Heart left ventricle (tissue), 16 donors: Measurements from ENCODE around the gene GCA. TPM values are rescaled to one million over a fixed set of nuclear protein-coding genes. Genes with fewer than 3 reads are reported as not detected.

ENCODE experiments used
- ATAC-seq, 4 donors: fragments of 200-7000 bp; cut with Tn5 transposase; one replicate each; pipeline ENCODE4 v1.9.1; 2020 to 2022; ENCODE audit warnings: moderate library complexity in 4 of 4, mild to moderate bottlenecking in 3 of 4, moderate number of reproducible peaks in 1 of 4
- DNase-seq, 5 donors: peaks; one replicate each; pipeline ENCODE4 v3.0.0-alpha.2; 2020
- H3K27ac ChIP-seq, 12 donors: fragments of 200-600 bp; sonication (generic) in 4 of 12; one replicate each; pipeline versions ENCODE4 v1.5.0 to v1.8.0; 2016 to 2022; ENCODE audit warnings: mild to moderate bottlenecking in 2 of 12
- H3K27me3 ChIP-seq, 9 donors: fragments of 200-600 bp; sonication (generic) in 2 of 9; one replicate each; pipeline versions ENCODE4 v1.5.1 to v1.8.0; 2016 to 2022; ENCODE audit warnings: mild to moderate bottlenecking in 3 of 9
- H3K36me3 ChIP-seq, 9 donors: fragments of 200-600 bp; sonication (generic) in 2 of 9; one replicate each; pipeline versions ENCODE4 v1.5.0 to v1.8.0; 2018 to 2022; ENCODE audit warnings: mild to moderate bottlenecking in 2 of 9
- H3K4me1 ChIP-seq, 12 donors: fragments of 200-600 bp; sonication (generic) in 4 of 12; one replicate each; pipeline versions ENCODE4 v1.5.0 to v1.8.0; 2016 to 2022; ENCODE audit warnings: mild to moderate bottlenecking in 3 of 12
- H3K4me3 ChIP-seq, 12 donors: fragments of 200-600 bp; sonication (generic) in 4 of 12; one replicate each; pipeline versions ENCODE4 v1.5.0 to v1.8.0; 2017 to 2022; ENCODE audit warnings: mild to moderate bottlenecking in 9 of 12, moderate library complexity in 4 of 12
- H3K9me3 ChIP-seq, 12 donors: fragments of 200-600 bp; sonication (generic) in 4 of 12; one replicate each; pipeline versions ENCODE4 v1.5.0 to v1.8.0; 2016 to 2022; ENCODE audit warnings: mild to moderate bottlenecking in 1 of 12
- CTCF ChIP-seq, 12 donors: fragments of 200-600 bp; sonication (generic) in 4 of 12; IDR thresholded peaks; one replicate each; pipeline versions ENCODE4 v1.5.0 to v1.8.0; 2018 to 2022; ENCODE audit warnings: antibody characterized with exemption in 12 of 12, mild to moderate bottlenecking in 5 of 12
- POLR2A ChIP-seq, 2 donors: fragments of 450-650 bp; IDR thresholded peaks; one replicate each; pipeline ENCODE4 v1.6.1; 2017; ENCODE audit warnings: antibody characterized with exemption in 2 of 2, mild to moderate bottlenecking in 2 of 2, moderate library complexity in 2 of 2
- WGBS, 4 donors: extraction: QIAGEN DNeasy Blood & Tissue Kit in 2 of 4; methylation state at CpG; one replicate each; pipeline versions ENCODE4 v1.1.5 to v1.1.7; 2013 to 2018; 5-methylcytosine and 5-hydroxymethylcytosine counted together
- intact Hi-C, 10 donors: fragments of 100-400 bp; cut with DNase I; formaldehyde crosslinking; loops; one replicate each; pipeline versions ENCODE4 v1.11.1 to v1.14.2; 2022
- polyA plus RNA-seq, 2 donors: library from polyadenylated mRNA; stranded (reverse); fragments of 200-250 nt; gene quantifications; one replicate each; pipeline ENCODE4 v1.2.3, GENCODE V29; 2013
- total RNA-seq, 9 donors: library from RNA; depleted of rRNA in 2 of 9; stranded (reverse); fragments of >200 nt in 2 of 9; fragmentation: NEBNext Ultra II Directional in 3 of 9; extraction: Animal tissue kit (Norgen Biotek cat#: 25700) in 3 of 9; gene quantifications; one replicate each; pipeline versions ENCODE4 v1.1.0 to v1.2.4, GENCODE V29; 2016 to 2023
- donor health status: ischemic (EF 13 %, LVEDD 7.1; RV severe dilation, severe dysfunction).
- donor health status: healthy with polysubstance abuse.
- donor health status: DM: no; HTN: yes; CAD: no.
- donor health status: DM: no; HTN: no; CAD: no.
- donor health status: ischemic (EF 25% LVEDD 6.9; RV normal size, moderate dysfunction).
- donor health status: ischemic (EF 25% LVEDD 5.7; RV mildly dilated, moderate dysfunction).
- donor health status: healthy.
- donor health status: DM: yes; HTN: yes; CAD: no.
- donor health status: ischemic (EF 35%, LVEDD 5.7; RV mildly dilated, moderate dysfunction).
- donor health status: nonischemic (EF 11% LVEDD 7.7; RV severe dilation, severe dysfunction).
- donor health status: DM: yes; HTN: yes; CAD: no.
- donor health status: PGD.
- donor health status: ischemic (EF 29% LVEDD 5.4; RV normal size, mild dysfunction).
- donor health status: nonischemic (EF 23%, LVEDD 6.1; RV moderate dilation, normal function).

GCA gene
- total and polyA plus RNA-seq, 11 donors = 3.0 to 20.3 (median 6.4) TPM

- intact Hi-C loops = loop anchor here in 1 of 10 donors (2.0 kb wide), 1 partner anchor 24 kb away; the partner anchor contains the start of gene IFIH1
- H3K4me3 ChIP-seq = peak overlapping the region in 1 of 12 donors; percentile 73
- 51 to 69% (median 62%) methylated on average over 2 of the region's 2 CpGs for WGBS, 4 donors
- DNase-seq = no peak
- H3K36me3 ChIP-seq = no peaks in the 10 kb centered on the region
- H3K4me1 ChIP-seq = peaks cover 0 to 18% (median 4%) of the 10 kb centered on the region in 12 donors
- ATAC-seq = no peak
- TF ChIP-seq CTCF (IDR thresholded peaks at IDR 0.05) (no peak), POLR2A (IDR thresholded peaks at IDR 0.05) (no peak)
- H3K27ac ChIP-seq = peak overlapping the region in 1 of 12 donors; percentile 89
- H3K9me3 ChIP-seq = no peaks in the 10 kb centered on the region
- no peaks in the 10 kb centered on the region for H3K27me3 ChIP-seq
These were observed 1.1 kb upstream of the GCA start for GRCh38 chr2:162342841-162343240.

- TF ChIP-seq POLR2A (IDR thresholded peaks at IDR 0.05) = no peak
- TF ChIP-seq CTCF (IDR thresholded peaks at IDR 0.05) = no peak
- ATAC-seq (no peak), DNase-seq (no peak)
- 54 to 72% (median 56%) methylated on average over 4 of the region's 4 CpGs for WGBS, 4 donors
- intact Hi-C loops = loop anchor here in 1 of 10 donors (2.0 kb wide), 1 partner anchor 25 kb away; the partner anchor contains the start of gene IFIH1
- no peaks in the 10 kb centered on the region for H3K27me3 ChIP-seq
- H3K9me3 ChIP-seq = no peaks in the 10 kb centered on the region
- H3K36me3 ChIP-seq = peaks cover 0 to 5% (median 0%) of the 10 kb centered on the region in 9 donors
- H3K4me1 ChIP-seq = peaks cover 0 to 18% (median 4%) of the 10 kb centered on the region in 12 donors
- H3K4me3 ChIP-seq = peak overlapping the region; percentile 57 to 87 (median 78)
- peak overlapping the region in 2 of 12 donors; percentile 29 to 89 for H3K27ac ChIP-seq
These were observed 474 bp upstream of the GCA start for GRCh38 chr2:162343492-162343823.

- peak overlapping the region; percentile 57 to 87 (median 78) for H3K4me3 ChIP-seq
- H3K9me3 ChIP-seq = no peaks in the 10 kb centered on the region
- H3K4me1 ChIP-seq = peaks cover 0 to 18% (median 4%) of the 10 kb centered on the region in 12 donors
- peaks cover 0 to 7% (median 0%) of the 10 kb centered on the region in 9 donors for H3K36me3 ChIP-seq
- TF ChIP-seq POLR2A (IDR thresholded peaks at IDR 0.05) (no peak), CTCF (IDR thresholded peaks at IDR 0.05) (no peak)
- DNase-seq = no peak
- no peak for ATAC-seq
- intact Hi-C loops = no loop called here
- 5 to 11% (median 10%) methylated on average over 8 of the region's 8 CpGs for WGBS, 4 donors
- peak overlapping the region in 9 of 12 donors; percentile 31 to 89 (median 68) for H3K27ac ChIP-seq
- no peaks in the 10 kb centered on the region for H3K27me3 ChIP-seq
These were observed 652 bp downstream of the GCA start for GRCh38 chr2:162344617-162344950.

GRCh38 chr2:162365392-162365791 is 21.5 kb downstream of the GCA start:
- no peak for ATAC-seq
- intact Hi-C loops = no loop called here

More at GRCh38 chr2:162365392-162365791, 21.5 kb downstream of the GCA start:
- 92 to 93% (median 92%) methylated on average over 2 of the region's 2 CpGs for WGBS, 4 donors
- no peak overlapping the region for H3K4me3 ChIP-seq
- H3K27ac ChIP-seq = no peak overlapping the region
- H3K27me3 ChIP-seq = no peaks in the 10 kb centered on the region
- peaks cover 0 to 9% (median 0%) of the 10 kb centered on the region in 9 donors for H3K36me3 ChIP-seq
- H3K4me1 ChIP-seq = peaks cover 0 to 13% (median 0%) of the 10 kb centered on the region in 12 donors
- no peaks in the 10 kb centered on the region for H3K9me3 ChIP-seq
- DNase-seq = no peak
- TF ChIP-seq CTCF (IDR thresholded peaks at IDR 0.05) (no peak), POLR2A (IDR thresholded peaks at IDR 0.05) (no peak)
